Activated CD8-positive, alpha-beta memory T cell treated with anti-CD3 and anti-CD28 coated beads for 4 hours (primary cell): ENCODE measurements around the gene LRRIQ1.

Source experiments
- DNase-seq, 2 donors: peaks; one replicate each; pipeline ENCODE4 v3.0.0-alpha.2; 2020; ENCODE audit warnings: low read depth in 2 of 2

The LRRIQ1 gene

GRCh38 chr12:85060916-85061315, 24.8 kb downstream of the LRRIQ1 start:
- no peak for DNase-seq

- no peak for DNase-seq
Measured at GRCh38 chr12:85065837-85066482, 29.8 kb downstream of the LRRIQ1 start.

- no peak for DNase-seq
Measured at GRCh38 chr12:85072826-85073225, 36.7 kb downstream of the LRRIQ1 start.

- DNase-seq, result no peak
Measured at GRCh38 chr12:85076688-85077430, 40.7 kb downstream of the LRRIQ1 start.

- no peak for DNase-seq
Measured at GRCh38 chr12:85085066-85085465, 48.9 kb downstream of the LRRIQ1 start.

- no peak for DNase-seq
Measured at GRCh38 chr12:85089792-85090191, 53.6 kb downstream of the LRRIQ1 start.

- DNase-seq, result no peak
Measured at GRCh38 chr12:85092814-85093370, 56.7 kb downstream of the LRRIQ1 start.

GRCh38 chr12:85095501-85095900, 59.4 kb downstream of the LRRIQ1 start:
- no peak for DNase-seq

GRCh38 chr12:85130646-85131045, 94.5 kb downstream of the LRRIQ1 start:
- DNase-seq, result no peak

GRCh38 chr12:85138833-85139232, 102.7 kb downstream of the LRRIQ1 start:
- DNase-seq, result no peak

GRCh38 chr12:85147331-85147730, 111.2 kb downstream of the LRRIQ1 start:
- DNase-seq, result no peak

- no peak for DNase-seq
Measured at GRCh38 chr12:85152311-85152729, 116.2 kb downstream of the LRRIQ1 start.

- no peak for DNase-seq
Measured at GRCh38 chr12:85155791-85156190, 119.6 kb downstream of the LRRIQ1 start.

- DNase-seq, result no peak
Measured at GRCh38 chr12:85156569-85156968, 120.4 kb downstream of the LRRIQ1 start.

GRCh38 chr12:85157035-85157603, 121.0 kb downstream of the LRRIQ1 start:
- DNase-seq, result no peak

- DNase-seq, result no peak
Measured at GRCh38 chr12:85163752-85164321, 127.7 kb downstream of the LRRIQ1 start.

GRCh38 chr12:85179680-85180270, 143.6 kb downstream of the LRRIQ1 start:
- DNase-seq, result no peak

- no peak for DNase-seq
Measured at GRCh38 chr12:85182699-85183098, 146.5 kb downstream of the LRRIQ1 start.

GRCh38 chr12:85183855-85184254, 147.7 kb downstream of the LRRIQ1 start:
- no peak for DNase-seq

GRCh38 chr12:85186236-85186635, 150.1 kb downstream of the LRRIQ1 start:
- DNase-seq, result no peak

GRCh38 chr12:85188619-85189018, 152.5 kb downstream of the LRRIQ1 start:
- DNase-seq, result no peak

GRCh38 chr12:85190728-85191127, 154.6 kb downstream of the LRRIQ1 start:
- DNase-seq, result no peak
